Lower lobe of right lung (tissue), 2 donors: ENCODE data around the gene CALML3. TPM values are rescaled to one million over a fixed set of nuclear protein-coding genes. Genes with fewer than 3 reads are reported as not detected.

Source experiments
- ATAC-seq, 2 donors: fragments of 200-7000 bp; cut with Tn5 transposase; one replicate each; pipeline ENCODE4 v1.9.1; 2020 to 2022; ENCODE audit warnings: mild to moderate bottlenecking in 2 of 2, moderate library complexity in 2 of 2
- DNase-seq: peaks from one replicate; pipeline ENCODE4 v3.0.0-alpha.2; 2020
- H3K27ac ChIP-seq: fragments of 200-600 bp; one replicate; pipeline ENCODE4 v1.8.0; 2022
- H3K27me3 ChIP-seq: fragments of 200-600 bp; one replicate; pipeline ENCODE4 v1.8.0; 2022; ENCODE audit warnings: low read depth
- H3K36me3 ChIP-seq: fragments of 200-600 bp; one replicate; pipeline ENCODE4 v1.8.0; 2022; ENCODE audit warnings: mild to moderate bottlenecking
- H3K4me1 ChIP-seq: fragments of 200-600 bp; one replicate; pipeline ENCODE4 v1.8.0; 2022
- H3K4me3 ChIP-seq: fragments of 200-600 bp; one replicate; pipeline ENCODE4 v1.8.0; 2022; ENCODE audit warnings: mild to moderate bottlenecking
- H3K9me3 ChIP-seq: fragments of 200-600 bp; one replicate; pipeline ENCODE4 v1.8.0; 2022
- intact Hi-C: fragments of 100-400 bp; cut with DNase I; formaldehyde crosslinking; loops from one replicate; pipeline ENCODE4 v1.11.0; 2022
- total RNA-seq: library from RNA; stranded (reverse); fragmentation: NEBNext Ultra II Directional; extraction: Animal tissue kit (Norgen Biotek cat#: 25700); gene quantifications from one replicate; pipeline ENCODE4 v1.2.1, GENCODE V29; 2021
- TF ChIP-seq, protein P1 (sequence below): fragments of 200-600 bp; IDR thresholded peaks from one replicate; pipeline ENCODE4 v1.8.0; 2022; ENCODE audit warnings: antibody characterized with exemption, mild to moderate bottlenecking
- donor health status: DM: no; HTN: yes; CAD: no; lungs with severe emphysema.

Gene CALML3
- total RNA-seq, 1 donor from 2014 or later: not detected

DNA sequence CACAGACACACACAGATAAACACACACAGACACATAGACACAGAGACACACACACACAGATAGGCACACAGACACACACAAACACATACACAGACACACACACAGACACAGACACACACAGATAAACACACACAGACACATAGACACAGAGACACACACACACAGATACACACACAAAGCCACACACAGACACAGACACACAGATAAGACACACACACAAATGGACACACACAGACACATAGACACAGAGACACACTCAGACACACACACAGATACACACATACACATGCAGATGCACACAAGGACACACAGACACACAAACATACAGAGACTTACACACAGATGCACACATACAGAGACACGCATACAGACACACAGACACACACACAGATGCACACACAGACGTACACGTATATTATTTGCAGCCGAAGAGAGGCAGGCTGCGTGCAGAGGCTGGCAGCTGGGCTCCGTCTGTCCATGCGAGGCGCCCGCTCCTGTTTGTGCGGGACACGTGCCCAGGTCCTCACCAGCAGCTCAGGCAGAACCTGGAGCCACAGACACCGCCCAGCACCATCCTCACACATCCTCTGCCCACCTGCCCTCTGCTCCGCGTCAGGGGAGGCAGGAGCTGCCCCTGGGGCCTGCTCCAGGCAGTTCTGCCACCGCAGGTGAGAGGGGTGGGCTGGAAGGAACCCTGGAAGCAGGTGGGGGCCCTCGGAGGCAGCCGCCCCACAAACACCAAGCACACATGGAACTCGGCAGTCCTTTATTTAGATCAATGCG is 26.6 kb upstream of the CALML3 start:
- intact Hi-C loops: no loop called here
- ATAC-seq (no peak), DNase-seq (no peak)
- TF ChIP-seq, protein P1, sequence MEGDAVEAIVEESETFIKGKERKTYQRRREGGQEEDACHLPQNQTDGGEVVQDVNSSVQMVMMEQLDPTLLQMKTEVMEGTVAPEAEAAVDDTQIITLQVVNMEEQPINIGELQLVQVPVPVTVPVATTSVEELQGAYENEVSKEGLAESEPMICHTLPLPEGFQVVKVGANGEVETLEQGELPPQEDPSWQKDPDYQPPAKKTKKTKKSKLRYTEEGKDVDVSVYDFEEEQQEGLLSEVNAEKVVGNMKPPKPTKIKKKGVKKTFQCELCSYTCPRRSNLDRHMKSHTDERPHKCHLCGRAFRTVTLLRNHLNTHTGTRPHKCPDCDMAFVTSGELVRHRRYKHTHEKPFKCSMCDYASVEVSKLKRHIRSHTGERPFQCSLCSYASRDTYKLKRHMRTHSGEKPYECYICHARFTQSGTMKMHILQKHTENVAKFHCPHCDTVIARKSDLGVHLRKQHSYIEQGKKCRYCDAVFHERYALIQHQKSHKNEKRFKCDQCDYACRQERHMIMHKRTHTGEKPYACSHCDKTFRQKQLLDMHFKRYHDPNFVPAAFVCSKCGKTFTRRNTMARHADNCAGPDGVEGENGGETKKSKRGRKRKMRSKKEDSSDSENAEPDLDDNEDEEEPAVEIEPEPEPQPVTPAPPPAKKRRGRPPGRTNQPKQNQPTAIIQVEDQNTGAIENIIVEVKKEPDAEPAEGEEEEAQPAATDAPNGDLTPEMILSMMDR: no peak
- Histone ChIP-seq H3K4me3 (no peak overlapping the region), H3K36me3 (no peaks in the 10 kb centered on the region), H3K27me3 (no peaks in the 10 kb centered on the region), H3K9me3 (no peaks in the 10 kb centered on the region), H3K4me1 (peaks cover 15% of the 10 kb centered on the region), H3K27ac (no peak overlapping the region)

DNA sequence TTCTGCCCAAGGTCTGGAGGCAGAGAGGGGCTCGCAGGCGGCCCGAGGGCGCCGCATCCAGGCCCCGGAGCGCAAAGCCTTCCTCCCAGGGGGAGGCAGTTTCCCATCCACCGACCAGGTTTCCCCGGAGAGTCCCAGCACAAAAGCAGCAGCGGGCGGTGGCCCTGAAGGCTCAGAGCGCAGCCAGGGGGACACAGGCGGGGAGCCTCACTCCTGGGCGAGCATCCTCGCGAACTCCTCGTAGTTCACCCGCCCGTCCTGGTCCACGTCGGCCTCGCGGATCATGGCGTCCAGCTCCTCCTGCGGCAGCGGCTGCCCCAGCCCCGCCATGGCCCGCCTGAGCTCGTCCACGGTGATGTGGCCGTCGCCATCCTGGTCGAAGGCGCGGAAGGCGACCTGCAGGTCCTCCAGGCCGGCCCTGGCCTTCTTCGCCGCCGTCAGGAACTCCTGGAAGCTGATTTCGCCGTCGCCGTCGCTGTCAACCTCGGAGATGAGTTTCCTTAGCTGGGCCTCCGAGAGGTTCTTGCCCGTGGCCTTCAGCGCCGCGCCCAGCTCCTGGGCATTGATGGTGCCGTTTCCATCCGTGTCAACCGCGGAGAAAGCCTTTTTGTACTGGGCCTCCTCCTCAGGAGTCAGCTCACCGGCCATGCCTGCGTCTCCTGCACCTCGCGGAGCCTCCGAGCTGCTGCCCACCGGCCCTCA is 25.8 kb upstream of the CALML3 start:
- Histone ChIP-seq H3K4me3 (no peak overlapping the region), H3K27ac (no peak overlapping the region), H3K36me3 (no peaks in the 10 kb centered on the region), H3K4me1 (peaks cover 15% of the 10 kb centered on the region), H3K9me3 (no peaks in the 10 kb centered on the region), H3K27me3 (no peaks in the 10 kb centered on the region)
- intact Hi-C loops: no loop called here
- ATAC-seq (no peak), DNase-seq (no peak)
- TF ChIP-seq, protein P1: no peak

DNA sequence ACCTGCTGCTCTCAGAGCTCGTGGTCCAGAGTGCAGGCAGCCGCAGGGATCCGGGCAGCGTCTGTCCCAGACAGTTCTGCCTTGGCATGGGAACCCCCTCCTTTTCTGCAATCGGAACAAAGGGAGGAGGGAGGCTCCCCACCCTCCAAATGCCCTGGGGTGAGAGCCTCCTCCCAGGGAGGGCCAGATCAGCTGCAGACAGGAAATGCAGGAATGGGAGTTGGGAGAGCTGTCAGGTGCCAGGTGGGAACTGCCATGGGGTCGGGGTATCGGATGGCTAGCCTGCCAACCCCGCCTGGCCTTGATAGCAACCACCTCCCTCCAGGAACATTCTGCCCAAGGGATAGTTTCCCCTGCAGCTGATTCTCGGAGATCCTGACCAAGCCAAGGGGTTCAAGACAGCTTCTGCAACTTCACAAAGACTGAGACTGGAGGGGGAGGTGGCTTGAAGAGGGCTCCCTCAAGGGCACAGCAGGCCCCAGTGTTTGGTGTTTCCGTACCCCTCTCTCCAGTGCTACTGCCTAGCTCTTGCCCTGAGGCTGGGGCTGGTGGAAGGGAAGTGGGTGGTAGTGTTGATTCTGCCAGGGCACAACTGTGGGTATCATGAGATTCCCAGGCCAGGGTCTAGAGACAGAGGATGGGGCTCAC is 25.1 kb upstream of the CALML3 start, which contains the start of gene CALML5:
CALML5 (minus strand) TSS at position 78 of the 648 bp plus-strand sequence. CDS start 132 bp downstream, outside the sequence.
- H3K27ac ChIP-seq: no peak within 1 kb of the TSS
- H3K27me3 ChIP-seq: no peaks in the 10 kb centered on the region
- no peaks in the 10 kb centered on the region for H3K36me3 ChIP-seq
- no peak for DNase-seq
- no peaks in the 10 kb centered on the region for H3K9me3 ChIP-seq
- TF ChIP-seq, protein P1: no peak
- ATAC-seq: no peak
- H3K4me1 ChIP-seq: peaks cover 21% of the 10 kb centered on the region
- H3K4me3 ChIP-seq: no peak within 1 kb of the TSS
- intact Hi-C loops: no loop called here

DNA sequence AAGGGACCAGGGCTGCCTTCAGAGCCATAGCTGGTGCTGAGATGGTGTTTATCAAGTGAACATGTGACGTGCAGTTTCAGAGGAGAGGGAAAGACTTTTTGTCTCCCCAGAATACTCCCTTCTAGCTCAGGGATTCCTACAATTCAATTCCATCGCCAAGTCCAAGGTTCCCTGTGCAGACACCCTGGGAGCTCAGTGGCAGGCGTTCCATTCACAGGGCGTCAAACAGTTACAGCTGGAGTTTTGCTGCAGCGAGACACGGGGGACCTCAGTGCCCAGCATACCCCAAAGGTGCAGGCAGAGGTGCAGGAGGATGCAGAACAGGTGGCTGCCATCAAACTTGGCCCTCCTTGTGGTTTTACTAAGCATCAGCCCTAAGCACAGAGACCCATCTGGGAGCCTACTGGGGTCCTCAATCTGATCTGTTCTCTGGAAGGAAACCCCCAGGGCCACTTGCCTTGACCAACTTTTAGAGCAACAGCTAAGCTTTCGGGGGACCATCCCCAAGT is 24.5 kb upstream of the CALML3 start:
- H3K27ac ChIP-seq: no peak overlapping the region

DNA sequence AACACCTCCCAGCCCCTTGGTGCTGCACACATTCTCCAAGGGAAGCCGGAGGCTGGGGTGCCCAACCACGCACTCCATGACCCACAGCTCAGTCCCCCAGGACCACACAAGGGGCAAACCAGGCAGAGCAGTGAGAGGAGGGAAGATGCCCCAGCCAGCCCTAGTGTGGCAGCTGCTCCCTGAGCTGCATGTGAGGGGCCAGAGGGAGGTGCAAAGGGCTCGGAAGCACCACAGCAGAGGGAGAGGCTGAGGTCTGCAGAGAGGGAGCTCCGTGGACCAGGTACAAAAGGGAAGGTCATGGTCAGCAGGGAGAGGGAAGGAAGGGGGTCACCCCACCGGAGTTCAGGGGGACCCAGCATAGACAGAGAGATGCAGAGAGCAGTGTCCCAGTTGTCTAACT is 23.9 kb upstream of the CALML3 start:
- peaks cover 23% of the 10 kb centered on the region for H3K4me1 ChIP-seq
- no peak overlapping the region for H3K4me3 ChIP-seq
- H3K36me3 ChIP-seq: no peaks in the 10 kb centered on the region
- TF ChIP-seq, protein P1: no peak
- intact Hi-C loops: no loop called here
- no peaks in the 10 kb centered on the region for H3K9me3 ChIP-seq
- DNase-seq (no peak), ATAC-seq (no peak)
- H3K27ac ChIP-seq: no peak overlapping the region
- no peaks in the 10 kb centered on the region for H3K27me3 ChIP-seq

More for the DNA sequence above, 24.5 kb upstream of the CALML3 start:
- H3K4me1 ChIP-seq: peaks cover 23% of the 10 kb centered on the region
- H3K9me3 ChIP-seq: no peaks in the 10 kb centered on the region
- intact Hi-C loops: no loop called here
- no peak overlapping the region for H3K4me3 ChIP-seq
- no peaks in the 10 kb centered on the region for H3K36me3 ChIP-seq
- DNase-seq (no peak), ATAC-seq (no peak)
- H3K27me3 ChIP-seq: no peaks in the 10 kb centered on the region
- TF ChIP-seq, protein P1: no peak
